ENCODE results near the gene ZNF507. TPM values are rescaled to one million over a fixed set of nuclear protein-coding genes. Genes with fewer than 3 reads are reported as not detected.

ZNF507 gene
- total and polyA plus RNA-seq, 9 of the 15 experiments (the other 6 are each of a cell fraction or from before 2014, with no cell fraction given): 2.9 to 25.0 (median 10.4) TPM

- TF ChIP-seq, protein P1, sequence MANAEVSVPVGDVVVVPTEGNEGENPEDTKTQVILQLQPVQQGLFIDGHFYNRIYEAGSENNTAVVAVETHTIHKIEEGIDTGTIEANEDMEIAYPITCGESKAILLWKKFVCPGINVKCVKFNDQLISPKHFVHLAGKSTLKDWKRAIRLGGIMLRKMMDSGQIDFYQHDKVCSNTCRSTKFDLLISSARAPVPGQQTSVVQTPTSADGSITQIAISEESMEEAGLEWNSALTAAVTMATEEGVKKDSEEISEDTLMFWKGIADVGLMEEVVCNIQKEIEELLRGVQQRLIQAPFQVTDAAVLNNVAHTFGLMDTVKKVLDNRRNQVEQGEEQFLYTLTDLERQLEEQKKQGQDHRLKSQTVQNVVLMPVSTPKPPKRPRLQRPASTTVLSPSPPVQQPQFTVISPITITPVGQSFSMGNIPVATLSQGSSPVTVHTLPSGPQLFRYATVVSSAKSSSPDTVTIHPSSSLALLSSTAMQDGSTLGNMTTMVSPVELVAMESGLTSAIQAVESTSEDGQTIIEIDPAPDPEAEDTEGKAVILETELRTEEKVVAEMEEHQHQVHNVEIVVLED (CRISPR knock-in tag; IDR thresholded peaks at IDR 0.05): no peak
- TF ChIP-seq ZNF436 (CRISPR knock-in tag; IDR thresholded peaks at IDR 0.05) (no peak), NFIX (CRISPR knock-in tag; IDR thresholded peaks at IDR 0.05; ENCODE audit: low read depth) (no peak), TEAD1 (CRISPR knock-in tag; IDR thresholded peaks at IDR 0.05) (no peak), CUX1 (CRISPR knock-in tag; IDR thresholded peaks at IDR 0.05) (no peak), TCFL5 (CRISPR knock-in tag; conservative IDR thresholded peaks at IDR 0.05) (no peak), KLF6 (CRISPR knock-in tag; IDR thresholded peaks at IDR 0.05; ENCODE audit: borderline replicate concordance) (no peak)
These were observed 14.2 kb downstream of the ZNF507 start (continued) for GRCh38 chr19:32359581-32359980.
